Lung microvascular endothelial cell (primary cell): ENCODE results near the gene SP1. TPM values are rescaled to one million over a fixed set of nuclear protein-coding genes. Genes with fewer than 3 reads are reported as not detected.
"Not testable (repeated sequence)": the region's sequence is repeated elsewhere in the genome, so short reads cannot be mapped to it uniquely, and the experiment has no call there.

Experiments
- DNase-seq, 2 donors: peaks; one replicate each; pipeline versions ENCODE4 v3.0.0 to v3.0.0-alpha.2; 2010; ENCODE audit warnings: low read depth in 2 of 2
- total RNA-seq: library from RNA; depleted of rRNA; stranded (reverse); fragments of >200 nt; gene quantifications from 2 replicates; pipeline ENCODE4 v1.2.1, GENCODE V29; 2014

The SP1 gene
- total RNA-seq, 1 donor from 2014 or later = 26.8 TPM

DNA sequence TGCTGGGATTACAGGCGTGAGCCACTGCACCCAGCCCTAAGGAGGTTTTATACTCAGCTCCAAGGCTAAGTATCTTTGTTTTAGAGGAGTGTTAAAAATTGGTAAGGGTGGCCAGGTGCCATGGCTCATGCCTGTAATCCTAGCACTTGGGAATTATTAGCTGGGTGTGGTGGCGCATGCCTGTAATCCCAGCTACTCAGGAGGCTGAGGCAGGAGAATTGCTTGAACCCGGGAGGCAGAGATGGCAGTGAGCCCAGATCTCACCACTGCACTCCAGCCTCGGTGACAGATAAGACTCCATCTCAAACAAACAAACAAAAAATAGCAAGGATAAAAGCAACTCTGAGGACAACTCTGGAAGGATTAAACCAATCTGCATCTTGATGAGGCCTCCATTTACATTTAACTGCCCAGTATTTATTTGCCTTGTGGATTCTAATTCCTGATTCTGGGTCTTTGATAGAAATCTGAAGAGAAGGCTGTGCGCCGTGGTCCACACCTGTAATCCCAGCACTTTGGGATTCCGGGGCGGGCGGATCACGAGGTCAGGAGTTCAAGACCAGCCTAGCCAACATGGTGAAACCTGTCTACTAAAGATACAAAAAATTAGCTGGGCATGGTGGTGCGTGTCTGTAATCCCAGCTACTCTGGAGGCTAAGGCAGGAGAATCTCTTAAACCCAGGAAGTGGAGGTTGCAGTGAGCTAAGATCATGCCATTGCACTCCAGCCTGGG lies 64.8 kb downstream of the SP1 start:
- DNase-seq = not testable (repeated sequence)

DNA sequence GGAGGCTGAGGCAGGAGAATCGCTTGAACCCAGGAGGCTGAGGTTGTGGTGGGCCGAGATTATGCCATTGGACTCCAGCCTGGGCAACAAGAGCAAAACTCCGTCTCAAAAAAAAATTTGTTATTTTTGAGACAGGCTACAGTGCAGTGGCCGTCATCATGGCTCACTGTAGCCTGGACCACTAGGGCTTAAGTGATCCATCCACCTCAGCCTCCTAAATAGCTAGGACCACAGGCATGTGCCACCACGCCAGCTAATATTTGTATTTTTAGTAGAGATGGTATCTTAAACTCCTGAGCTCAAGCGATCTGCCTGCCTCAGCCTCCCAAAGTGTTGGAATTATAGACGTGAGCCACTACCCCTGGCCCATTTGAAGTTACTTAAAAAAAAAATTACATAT lies 71.0 kb downstream of the SP1 start:
- no peak for DNase-seq

DNA sequence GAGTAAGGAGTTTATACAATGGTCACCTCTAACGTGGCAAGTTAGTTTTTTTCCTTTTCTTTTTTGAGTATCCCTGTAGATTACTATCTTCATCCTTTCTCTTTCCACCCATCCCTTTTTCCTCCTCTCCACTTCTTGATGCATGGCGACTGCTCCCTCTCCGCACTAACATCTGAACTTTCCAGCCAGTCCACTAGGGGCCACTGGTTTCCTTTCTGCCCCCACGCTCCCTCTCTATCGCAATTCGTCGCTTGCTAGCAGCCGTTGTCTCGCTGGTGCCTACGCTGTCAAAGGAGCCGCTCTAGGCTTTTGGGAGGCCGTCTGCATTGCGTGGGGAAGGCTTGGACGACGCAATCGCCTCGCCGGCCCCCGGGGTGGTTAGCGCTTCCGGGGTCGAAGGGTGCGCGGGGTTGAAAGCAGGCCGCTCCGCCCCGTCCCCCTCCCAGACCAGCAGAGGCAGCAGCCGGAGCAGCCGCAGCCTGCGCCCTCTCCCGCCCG lies 71.7 kb downstream of the SP1 start, which contains the start of gene PCBP2:
Gene PCBP2 (plus strand): TSS at position 442 of the 498 bp plus-strand sequence. CDS start 2,699 bp downstream, outside the sequence.
- DNase-seq = peak; percentile 100

DNA sequence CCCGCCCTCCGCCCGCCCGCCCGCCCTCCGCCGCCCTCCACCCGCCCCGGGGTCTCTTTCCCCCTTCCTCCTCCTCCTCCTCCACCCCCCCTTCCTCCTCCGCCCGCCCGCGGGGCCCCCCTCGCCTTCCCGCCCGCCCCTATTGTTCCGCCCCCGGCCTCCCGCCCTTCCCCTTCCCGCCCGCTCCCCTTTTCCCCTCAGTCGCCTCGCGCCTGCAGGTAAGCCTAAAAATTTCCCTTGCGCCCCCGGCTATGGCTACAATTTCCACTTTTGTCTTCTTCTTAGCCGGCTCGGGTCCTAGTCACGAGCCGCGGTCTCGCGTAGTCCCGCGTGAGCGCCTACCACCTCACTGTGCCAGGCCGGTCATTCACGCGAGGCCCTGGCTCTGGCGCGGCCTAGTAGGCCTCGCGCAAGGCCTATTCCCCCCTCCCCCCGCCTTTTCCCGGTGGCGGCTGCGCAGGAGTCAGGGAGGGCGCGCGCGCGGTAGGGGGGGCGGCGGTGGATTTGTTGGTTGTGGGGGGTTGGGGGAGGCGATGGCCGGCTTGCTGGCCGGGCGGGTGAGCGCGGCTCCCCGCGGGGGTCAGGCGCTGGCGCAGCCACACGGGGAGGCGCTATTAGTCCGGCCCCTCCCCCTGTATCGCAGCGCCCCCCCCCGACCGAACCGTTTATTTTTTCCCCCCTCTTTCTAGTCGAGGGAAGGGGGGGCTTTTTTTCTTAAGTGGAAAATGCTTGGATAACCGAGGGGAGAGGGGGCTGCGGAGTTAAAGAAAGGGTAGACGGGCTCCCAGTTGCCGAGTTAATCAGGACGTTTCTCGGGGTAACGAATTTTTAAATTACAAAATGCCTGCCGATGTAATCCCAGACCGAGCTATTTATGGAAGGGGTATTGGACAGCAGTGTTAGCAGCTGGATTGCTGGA lies 72.4 kb downstream of the SP1 start:
- DNase-seq = peak; percentile 96

DNA sequence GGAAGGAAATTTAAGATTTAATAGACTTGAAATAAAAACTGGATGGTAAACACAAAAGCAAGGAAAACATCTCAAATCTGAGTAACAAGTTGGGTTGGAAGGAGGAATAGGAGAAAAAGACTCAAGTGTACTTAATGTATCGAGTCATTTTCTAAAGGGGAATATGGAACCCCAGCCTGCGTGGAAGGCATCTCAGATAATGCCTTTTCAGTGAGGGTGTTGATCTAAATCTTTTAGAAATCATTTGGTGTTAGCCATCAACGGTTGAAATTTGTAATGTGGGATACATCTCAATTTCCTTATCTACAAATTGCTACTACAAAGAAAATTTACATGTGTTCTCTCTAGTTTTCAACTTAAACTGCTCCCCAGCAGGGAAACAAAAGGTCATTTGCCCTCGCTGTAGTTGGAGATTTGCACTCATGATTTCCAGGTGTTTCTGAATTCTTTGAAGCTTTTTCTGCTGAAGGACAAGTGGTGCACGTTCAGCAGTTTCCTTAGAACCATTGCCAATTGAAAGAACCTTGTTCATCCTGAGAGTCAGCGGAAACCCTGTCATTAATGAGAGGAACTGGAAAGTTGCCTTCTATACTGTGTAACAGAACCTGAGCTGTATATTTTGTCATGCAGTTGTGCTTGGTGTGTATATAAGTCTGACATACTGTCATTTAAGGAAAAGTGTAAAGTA lies 74.1 kb downstream of the SP1 start:
- peak; percentile 15 to 40 for DNase-seq

DNA sequence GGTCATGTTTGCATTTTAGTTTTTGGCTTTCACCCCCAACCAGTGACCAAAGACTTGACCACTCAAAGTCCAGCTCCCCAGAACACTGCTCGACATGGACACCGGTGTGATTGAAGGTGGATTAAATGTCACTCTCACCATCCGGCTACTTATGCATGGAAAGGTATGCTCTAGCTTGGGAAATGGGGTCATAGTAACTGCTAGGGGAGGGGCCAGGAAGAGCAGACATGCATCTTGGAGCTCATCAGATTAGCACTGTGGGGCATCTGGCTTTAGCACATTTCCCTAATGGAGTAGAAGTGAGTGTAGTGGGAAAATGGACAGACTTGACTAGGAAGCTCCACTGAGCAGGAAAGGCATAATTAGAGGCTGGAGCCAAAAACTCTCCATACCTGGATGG lies 74.7 kb downstream of the SP1 start:
- DNase-seq = no peak

DNA sequence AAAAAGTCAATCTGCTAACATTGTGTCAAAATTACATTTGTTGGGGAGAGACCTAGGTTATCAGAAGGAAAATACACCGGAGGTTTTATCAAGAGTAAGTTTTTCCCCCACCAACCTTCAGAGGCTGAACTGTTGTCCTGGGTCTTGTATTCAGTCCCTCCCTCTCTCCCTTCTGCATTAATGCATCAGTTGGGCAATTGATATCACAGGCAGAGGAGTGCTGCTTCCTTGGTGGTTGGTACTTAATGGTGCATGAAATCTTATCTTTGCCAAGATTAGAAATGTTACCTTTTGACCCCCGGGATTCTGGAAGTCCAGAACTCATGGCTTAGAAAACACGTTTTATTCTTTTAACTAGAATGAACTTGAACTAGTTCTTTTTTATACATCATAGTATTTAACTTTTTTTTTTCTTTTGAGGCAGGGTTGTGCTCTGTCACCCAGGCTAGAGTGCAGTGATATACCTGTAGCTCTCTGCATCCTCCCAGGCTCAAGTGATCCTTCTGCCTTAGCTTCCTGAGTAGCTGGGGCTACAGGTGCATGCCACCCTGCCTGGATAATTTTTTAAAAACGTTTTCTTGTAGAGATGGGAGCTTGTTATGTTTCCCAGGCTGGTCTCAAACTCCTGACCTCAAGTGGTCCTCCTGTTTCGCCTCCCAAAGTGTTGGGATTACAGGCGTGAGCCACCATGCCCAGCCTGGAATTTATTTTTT lies 76.8 kb downstream of the SP1 start:
- DNase-seq = no peak

DNA sequence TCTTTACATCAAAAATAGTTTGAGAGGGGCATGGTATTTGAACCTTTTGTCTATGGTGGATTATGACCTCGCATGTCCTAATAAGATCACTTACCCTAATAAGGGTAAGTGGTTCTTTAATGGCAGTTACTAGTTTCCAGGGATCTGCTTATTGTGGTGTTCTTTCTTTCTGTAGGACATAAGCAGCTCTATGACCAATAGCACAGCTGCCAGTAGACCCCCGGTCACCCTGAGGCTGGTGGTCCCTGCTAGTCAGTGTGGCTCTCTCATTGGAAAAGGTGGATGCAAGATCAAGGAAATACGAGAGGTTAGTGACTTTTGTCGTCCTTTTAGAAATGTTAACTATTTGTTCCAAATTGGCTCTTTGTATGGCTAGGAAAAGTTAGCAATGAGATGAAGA lies 79.1 kb downstream of the SP1 start:
- no peak for DNase-seq

DNA sequence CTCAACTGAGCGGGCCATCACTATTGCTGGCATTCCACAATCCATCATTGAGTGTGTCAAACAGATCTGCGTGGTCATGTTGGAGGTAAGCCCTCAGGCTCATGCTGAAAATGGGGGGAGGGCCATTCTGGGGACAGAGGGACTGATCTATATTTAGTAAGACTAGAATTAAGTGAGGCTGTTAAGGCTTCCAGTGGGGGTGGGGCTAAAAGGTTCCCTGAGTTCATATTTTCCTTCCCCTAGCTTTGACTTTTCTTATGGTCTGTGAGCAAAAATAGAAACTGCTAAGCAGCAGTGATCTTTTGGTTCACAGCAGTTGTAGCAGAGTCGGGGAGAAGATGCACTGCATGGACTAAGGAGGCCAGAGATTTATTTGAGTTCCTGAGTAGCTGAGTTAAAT lies 81.1 kb downstream of the SP1 start:
- DNase-seq = no peak

DNA sequence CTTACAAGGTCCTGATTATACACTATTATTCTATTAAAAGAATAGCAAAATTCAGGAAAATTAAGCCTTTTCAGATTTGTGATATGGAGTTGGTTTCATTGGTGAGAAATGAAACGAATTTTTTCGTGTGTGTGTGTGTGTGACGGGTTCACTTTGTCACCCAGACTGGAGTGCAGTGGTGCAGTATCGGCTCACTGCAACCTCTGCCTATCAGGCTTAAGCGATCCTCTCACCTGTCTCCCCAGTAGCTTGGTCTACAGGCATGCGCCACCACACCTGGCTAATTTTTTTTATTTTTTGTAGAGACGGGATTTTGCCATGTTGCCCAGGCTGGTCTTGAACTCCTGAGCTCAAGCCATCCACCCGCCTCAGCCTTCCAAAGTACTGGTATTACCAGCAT lies 81.6 kb downstream of the SP1 start:
- no peak for DNase-seq

DNA sequence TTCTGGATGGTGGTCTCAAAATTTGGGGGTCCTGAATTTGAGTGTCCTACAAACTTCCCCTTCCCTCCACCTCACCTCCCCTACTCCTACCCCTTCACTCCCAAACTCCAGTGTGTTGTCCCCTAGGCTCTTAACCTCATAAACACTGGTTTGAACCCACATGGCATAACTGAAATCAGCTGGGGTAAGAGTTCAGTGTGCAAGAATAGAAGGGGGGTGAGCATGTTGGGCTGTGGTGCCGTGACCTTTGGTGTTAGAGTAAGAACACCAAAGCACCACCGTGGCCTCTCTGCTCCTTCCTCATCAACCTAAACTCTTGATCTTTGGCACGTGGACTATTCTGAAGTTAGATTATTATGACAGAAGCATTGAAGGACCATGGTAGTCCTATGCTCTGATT lies 83.0 kb downstream of the SP1 start:
- DNase-seq = no peak

DNA sequence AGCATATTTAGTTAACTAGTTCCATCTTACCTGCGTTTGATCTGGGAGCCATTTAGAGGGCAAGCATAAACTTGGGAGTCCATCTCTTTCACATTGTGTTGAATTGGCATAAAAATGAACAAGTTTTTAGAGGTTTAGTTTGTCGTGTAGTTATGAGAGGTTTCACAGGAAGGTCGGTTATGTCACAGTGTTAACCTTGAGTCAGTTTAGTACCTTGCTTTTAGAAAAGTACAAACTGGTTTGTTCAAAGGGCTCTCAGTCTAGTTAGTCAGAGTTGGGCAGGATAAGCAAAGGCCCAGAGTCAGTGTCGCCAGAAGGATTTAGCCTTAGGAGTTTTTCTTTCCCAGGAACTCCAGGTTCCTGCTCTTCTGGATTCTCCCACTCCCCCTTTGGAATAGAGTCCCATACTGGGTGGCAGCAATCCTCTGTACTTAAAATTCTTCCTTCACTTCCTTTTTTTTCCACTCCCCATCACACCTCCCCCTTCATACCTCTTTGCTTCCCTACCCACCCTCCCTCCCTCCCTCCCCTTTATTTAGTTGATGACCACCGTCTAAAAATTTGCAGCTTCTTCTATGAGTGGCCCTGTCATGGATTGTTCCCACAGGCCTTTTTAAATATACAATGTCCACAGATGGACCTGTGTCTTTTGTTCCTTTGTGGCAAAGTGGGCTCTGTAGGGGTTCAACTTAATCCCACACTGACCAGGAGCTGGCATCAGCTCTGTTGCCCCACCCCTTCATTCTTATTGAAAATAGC lies 84.0 kb downstream of the SP1 start:
- DNase-seq = no peak

DNA sequence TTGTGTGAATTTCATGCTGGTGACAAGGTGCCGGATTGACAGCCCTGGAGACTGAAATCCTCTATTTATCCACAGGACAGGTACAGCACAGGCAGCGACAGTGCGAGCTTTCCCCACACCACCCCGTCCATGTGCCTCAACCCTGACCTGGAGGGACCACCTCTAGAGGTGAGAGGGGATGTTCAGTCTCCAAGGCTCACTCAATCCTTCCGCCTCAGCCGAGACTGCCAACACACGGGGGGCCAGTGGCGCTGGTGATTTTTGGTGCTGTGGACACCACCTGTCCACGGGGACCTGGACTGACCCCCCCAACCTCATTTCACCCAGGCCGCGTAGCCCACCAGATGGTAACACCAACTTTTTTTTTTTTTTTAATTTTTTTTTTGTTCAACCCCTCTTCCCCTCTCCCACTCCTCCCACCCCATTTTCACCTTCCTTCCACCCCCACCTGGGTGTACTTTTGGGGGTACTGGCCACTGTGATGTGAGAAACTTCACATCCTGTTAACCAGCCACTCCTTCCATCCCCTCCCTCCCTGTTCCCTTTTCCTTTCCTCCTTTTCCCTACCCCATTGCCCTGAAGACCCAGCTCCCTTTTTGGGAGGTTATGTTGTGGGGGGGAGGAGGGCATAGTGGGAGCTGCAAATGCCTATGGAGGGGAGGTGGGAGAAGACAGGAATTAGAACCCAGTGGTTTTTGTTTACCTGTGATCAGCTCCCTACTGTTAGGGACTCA lies 84.9 kb downstream of the SP1 start:
- DNase-seq = no peak

DNA sequence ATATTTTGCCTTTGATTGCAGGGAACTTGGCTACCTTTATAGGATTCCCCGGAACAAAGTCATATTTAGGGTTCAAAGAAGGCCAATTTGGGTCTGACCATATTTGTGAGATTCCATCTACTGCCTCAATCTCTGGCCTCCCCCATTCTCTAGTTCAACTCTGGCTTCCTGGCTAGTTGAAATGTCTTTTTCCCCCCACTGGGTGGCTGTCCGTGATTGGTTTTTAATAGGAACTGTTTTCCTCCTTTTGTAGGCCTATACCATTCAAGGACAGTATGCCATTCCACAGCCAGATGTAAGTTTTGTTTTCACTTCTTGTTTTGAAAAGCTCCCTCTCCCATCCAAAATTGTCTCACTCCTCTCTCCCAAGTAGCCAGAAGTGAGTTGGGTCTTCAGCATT lies 85.7 kb downstream of the SP1 start:
- DNase-seq = no peak

Other genes with a start within 250 kb of the SP1 start
- gene ZNF740, start 199.5 kb upstream of the SP1 start, total RNA-seq = 9.6 and 12.1 TPM in 2 replicates
- gene CSAD, start 199.3 kb upstream of the SP1 start, total RNA-seq = 2.6 and 6.0 TPM in 2 replicates
- not detected in 2 replicates for gene ITGB7, start 172.9 kb upstream of the SP1 start, total RNA-seq
- gene RARG, start 148.0 kb upstream of the SP1 start, total RNA-seq = 5.2 and 10.9 TPM in 2 replicates
- gene ESPL1, start 111.9 kb upstream of the SP1 start, total RNA-seq = 0.99 and 3.7 TPM in 2 replicates
- 412 and 577 TPM in 2 replicates for gene PFDN5, start 84.6 kb upstream of the SP1 start, total RNA-seq
- gene MYG1, start 80.5 kb upstream of the SP1 start, total RNA-seq = 31.6 and 35.9 TPM in 2 replicates
- 23.8 and 24.6 TPM in 2 replicates for gene AAAS, start 58.6 kb upstream of the SP1 start, total RNA-seq
- not detected in 2 replicates for gene SP7, start 43.8 kb upstream of the SP1 start, total RNA-seq
- gene AMHR2, start 43.7 kb downstream of the SP1 start, total RNA-seq = not detected in 2 replicates
- 14.1 and 17.9 TPM in 2 replicates for gene PRR13, start 61.6 kb downstream of the SP1 start, total RNA-seq
- 299 TPM in 2 replicates for gene PCBP2, start 71.9 kb downstream of the SP1 start, total RNA-seq
- 2.4 and 5.7 TPM in 2 replicates for gene MAP3K12, start 119.3 kb downstream of the SP1 start, total RNA-seq
- 33.1 and 36.1 TPM in 2 replicates for gene TARBP2, start 121.1 kb downstream of the SP1 start, total RNA-seq
- not detected in 2 replicates for gene NPFF, start 127.3 kb downstream of the SP1 start, total RNA-seq
- gene ATF7, start 246.2 kb downstream of the SP1 start, total RNA-seq = 9.2 and 10.5 TPM in 2 replicates